GM21737 (cell line): ENCODE measurements around the gene TCIRG1.
"Not testable (repeated sequence)": the region's sequence is repeated elsewhere in the genome, so short reads cannot be mapped to it uniquely, and the experiment has no call there.

Experiments used
- ATAC-seq: cut with Tn5 transposase; IDR thresholded peaks from one replicate; pipeline ENCODE4 v1.9.1; 2021; ENCODE audit warnings: mild to moderate bottlenecking, moderate library complexity; ENCODE audit not compliant: unreplicated experiment

The TCIRG1 gene

DNA sequence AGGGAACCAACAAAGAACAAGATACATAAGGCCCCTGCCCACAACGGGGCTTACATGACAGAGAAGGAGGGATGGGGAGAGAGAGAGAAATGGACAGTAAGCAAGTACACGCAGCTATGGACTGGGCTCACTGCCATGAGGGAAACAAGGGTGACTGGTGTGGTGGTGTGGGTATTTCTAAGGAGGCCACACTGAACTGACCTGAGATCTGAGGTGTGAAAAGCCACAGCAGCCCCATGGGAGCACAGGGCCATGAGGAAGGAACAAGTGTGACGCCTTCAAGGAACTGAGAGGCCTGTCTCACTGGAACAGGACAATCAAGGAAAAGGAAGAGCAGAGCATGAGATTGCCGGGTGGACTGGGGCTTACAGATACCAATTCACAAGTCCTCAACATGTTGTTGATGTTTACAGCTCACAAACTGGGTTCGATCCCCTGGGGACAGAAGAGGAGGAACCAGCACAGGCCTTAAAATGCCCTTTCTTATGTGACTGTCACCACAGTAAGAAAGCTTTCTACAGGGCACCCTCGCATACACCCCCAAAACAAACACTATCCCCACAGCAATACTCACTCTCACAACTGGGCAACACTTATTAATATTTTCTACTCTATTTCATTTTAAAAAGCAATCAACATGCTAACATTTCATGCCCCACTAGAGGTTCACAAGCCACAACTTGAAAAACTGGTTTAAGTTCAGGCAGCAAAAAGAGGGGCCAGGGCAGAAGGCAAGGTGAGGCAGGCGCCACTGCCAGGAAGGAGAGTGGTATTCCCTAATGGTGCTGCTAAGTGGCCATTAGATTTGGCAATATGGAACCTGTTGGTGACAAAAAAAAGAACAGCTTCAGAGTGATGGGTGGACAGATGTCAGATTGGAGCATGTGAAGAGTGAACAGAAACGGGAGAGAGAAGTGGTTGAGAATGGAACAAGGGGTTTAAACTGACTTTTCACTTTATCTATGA, 39.1 kb downstream of the TCIRG1 start:
- ATAC-seq = no peak

DNA sequence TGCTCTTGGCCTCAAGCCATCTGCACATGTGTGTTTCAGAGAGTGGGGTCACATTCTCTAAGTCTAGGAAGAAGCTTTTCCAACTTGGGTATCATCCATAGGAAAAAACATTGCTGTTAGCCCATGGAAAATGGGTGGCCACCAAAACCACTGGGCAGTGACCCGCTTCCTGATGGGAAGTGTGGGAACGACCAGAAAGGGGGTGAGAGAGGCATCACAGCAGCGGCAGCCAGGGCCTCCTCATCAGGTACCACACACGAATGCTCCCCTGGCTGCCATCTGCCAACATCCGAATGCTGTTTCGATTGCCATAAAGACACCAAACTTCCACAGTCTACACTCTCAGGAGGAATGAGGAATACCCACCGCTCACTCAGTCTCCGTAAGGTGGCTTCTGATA, 42.0 kb downstream of the TCIRG1 start:
- ATAC-seq = no peak

DNA sequence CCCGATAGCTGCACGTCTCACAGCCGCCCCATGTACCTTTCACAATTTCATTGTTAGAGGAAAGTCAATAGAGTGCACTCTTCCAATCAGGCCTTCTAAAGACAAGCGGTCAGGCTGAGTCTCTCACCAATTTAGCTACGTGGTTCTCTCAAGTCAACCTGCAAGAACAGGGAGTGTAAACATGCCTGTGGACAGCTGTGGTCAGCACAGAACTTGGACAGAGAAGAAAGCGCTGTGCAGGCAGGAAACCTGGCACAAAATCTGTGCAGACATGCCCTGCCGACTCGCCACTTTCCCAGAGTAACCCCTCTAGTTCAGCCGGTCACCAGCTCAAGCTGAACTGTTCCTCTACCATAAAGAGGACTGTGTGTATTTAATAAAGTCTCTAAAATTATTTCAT, 42.9 kb downstream of the TCIRG1 start:
- no peak for ATAC-seq

DNA sequence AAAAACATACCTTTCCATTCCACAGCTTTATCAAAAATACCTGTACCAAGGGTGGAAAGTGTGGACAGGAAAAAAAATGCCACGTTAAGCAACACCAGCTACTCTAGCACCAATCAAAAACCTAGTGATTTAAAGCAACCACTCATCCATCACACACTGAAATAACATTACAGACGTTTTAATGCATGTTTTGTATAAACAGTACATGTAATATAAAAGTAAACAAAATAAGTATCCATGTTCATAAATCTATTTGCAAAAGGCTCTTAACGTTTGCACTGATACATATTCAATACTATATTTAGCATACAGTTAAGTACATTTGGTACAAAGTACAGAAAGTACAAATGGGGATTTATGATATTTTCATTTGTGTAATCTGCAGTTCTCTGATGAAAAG, 43.7 kb downstream of the TCIRG1 start:
- no peak for ATAC-seq

DNA sequence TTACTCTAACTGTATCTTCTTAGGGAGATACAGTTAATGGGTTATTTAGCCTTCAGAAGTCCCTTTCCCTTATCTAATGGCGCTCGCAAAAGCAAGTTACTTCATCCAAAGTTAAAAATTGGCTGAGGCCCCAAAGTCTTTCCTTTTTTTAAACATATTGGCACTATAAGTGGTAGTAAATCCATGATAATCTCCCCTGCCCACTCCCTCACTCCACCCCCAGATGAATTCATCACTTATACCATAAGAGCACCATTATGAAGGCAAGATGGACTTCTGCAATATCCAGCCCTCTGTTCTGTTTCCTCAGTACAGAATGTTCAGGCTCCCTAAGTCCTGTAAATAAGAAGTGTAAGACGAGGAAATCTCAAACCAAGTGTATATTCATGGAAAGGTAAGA, 44.7 kb downstream of the TCIRG1 start:
- ATAC-seq = no peak

DNA sequence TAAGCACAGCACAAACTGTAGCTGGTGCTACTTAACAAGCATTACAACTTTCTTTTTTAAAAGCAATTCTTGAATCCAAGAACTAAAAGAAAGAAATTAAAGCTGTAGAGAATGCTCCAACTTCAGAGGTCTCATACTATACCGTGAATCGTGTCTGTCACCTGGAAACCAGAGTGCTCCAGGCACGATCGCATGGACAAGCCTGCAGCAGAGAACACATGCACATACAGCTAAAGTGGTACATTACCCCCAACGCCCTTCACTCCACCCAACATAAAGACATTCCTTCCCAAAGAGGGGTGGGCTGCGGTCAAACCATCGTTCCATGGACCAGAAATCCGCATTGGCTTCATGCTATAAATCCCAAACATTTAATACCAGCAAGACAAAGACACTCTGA, 50.9 kb downstream of the TCIRG1 start:
- ATAC-seq = no peak

DNA sequence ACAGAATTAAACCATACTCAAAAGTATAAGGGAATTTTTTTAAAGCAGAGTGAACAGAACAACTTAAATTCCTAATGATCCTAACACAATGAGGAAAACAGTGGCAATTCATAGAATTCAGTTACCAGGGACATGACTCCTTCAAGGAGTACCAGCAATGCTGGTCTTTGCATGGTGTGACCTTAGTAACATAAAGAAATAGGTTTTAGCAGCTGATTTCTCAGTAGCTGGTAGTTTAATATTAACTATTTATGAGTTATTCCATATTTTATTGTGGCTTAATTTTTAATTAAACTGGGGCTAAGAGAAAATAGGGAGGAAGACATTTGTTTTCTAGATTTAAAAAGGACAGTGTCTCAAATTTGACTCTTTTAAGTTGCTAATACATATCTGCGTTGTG, 51.5 kb downstream of the TCIRG1 start:
- ATAC-seq = no peak

DNA sequence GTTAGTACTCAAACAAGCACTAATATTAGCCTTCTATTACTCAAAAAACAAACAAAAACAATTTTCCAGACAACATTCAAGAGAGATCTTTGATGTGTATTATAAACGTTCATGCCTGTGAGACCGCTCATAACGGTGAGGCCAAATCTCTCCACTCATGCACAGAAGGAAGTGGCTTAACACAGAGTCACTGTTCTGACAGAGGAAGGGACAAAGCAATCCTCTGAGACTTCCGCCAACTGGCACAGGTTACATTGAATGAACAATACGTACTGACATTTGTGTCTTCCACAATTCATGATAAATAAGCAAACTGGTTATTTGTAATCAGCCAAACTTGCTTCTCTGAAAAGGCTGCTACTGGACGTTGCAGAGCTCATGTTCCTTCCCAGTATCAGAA, 51.9 kb downstream of the TCIRG1 start:
- ATAC-seq = no peak

DNA sequence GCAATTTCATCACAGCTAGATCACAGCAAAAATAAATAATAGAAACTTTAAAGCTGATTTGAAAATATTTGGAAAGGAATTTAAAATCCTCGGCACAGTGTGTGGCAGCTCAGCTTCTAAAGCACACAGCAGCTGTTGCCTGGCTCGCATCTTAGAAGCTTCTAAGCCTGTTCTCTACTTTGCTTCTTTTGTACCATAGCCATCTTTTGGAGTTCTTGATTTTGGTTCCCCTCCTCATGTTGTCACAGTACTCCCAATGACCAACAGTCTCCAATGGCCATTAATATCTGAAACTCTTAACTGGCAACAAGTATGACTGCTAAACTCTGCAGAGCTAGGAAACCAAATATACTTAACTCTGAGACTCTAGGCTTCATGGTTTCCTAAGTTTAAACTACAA, 53.6 kb downstream of the TCIRG1 start:
- ATAC-seq = no peak

DNA sequence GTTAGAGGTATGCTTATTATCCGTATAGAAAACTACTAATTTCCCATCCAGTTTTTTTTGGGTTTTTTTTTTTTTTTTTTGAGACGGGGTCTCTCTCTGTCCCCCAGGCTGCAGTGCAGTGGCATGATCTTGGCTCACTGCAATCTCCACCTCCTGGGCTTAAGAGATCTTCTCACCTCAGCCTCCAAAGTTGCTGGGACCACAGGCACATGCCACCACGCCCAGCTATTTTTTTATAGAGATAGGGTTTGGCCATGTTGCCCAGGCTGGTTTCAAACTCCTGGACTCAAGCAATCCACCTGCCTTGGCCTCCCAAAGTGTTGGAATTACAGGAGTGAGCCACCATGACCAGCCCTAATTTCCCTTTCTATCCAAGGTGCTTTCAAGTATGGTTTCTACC, 54.1 kb downstream of the TCIRG1 start:
- not testable (repeated sequence) for ATAC-seq

DNA sequence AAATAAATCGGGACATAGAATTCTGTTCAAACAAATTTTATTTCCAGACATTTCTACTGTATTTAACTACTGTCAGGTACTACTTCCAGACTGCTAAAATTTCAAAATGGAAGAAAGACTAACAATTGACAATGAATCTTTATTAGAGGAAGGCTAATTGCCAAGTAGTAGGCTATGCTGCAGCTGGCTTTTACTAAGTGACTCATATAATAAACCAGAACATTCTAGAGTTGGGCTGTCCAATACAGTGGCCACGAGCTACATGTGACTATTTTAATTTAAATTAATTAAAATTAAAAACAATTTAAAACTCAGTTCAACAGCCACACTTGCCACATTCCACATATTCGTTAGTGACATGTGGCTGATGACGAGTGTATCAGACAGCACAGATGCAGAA, 54.7 kb downstream of the TCIRG1 start:
- ATAC-seq = no peak

DNA sequence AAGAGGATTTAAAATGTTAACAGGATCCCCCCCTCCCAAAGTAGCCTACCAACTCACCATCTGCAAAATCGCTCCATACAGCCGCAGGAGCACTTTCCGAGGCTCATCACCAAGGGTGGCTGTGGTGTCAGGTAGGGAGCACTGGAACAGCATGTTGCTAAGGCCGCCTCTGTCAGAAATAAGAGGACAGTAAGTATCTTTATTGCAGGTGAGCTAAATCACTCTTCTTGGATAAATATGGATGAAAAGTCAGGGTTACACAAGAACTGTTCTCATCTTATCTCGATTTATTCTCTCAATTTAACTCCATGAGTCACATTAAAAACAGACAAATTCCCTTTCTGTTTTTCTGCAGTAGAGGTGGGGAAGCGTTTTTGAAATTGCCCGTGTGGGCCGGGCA, 58.1 kb downstream of the TCIRG1 start:
- ATAC-seq = no peak

DNA sequence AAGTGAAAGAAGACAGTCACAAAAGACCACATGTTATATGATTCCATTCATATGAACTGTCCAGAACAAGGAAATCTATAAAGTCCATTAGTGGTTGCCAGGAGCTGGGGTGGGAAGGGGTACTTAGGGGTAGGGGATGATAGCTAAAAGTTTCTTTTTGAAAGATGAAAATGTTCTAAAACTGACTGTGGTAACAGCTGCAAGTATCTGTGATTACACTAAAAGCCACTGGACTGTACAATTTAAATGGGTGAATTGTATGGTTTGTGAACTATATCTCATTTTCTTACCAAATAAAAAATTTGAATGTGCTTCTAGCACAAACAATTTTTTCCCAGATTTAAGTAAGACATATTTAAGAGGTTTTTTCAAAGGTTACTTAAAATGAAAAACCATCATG, 60.2 kb downstream of the TCIRG1 start:
- ATAC-seq = no peak

DNA sequence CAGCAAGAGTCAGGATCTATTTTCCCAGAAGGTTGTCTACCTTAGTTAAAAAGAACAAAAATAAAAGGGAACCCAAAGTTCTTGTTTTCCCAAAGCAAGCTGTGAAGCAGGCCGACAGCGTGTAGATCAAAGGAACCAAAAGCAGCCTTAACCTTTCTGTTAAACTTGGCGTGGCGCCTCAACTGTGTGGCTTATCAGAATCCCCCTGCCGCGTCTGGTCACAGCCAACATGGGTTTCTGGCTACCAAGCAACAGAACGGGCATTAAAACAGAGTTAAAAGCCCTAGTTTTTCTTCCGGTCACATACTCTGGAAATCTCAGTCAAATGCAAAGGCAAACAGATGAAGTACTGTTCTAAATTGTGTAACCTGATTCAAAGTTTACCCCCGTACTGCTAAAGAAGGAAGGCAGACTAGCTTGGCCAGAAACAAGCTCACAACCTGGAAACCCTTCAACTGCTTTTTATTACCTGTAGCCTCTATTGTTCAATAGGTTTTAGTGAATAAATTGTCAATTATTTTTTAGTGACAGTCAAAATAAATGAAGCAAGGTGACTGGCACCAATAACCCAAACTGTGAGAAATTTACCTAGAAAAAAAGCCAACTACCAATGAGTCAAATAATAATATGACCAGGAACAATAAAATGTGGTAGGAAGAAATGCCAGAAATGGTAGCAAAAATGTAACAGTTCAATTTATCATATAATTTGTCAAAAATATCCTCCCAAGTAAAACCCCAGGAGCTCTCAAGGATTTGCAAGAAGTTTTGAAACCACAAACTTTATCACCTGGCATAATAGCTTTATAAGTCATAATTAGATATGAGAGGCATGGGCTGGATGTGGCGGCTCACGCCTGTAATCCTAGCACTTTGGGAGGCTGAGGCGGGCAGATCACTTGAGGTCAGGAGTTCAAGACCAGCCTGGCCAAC, 60.9 kb downstream of the TCIRG1 start:
- no peak for ATAC-seq
